Liver (tissue), 9 donors: ENCODE data around the gene DPYD. TPM values are rescaled to one million over a fixed set of nuclear protein-coding genes. Genes with fewer than 3 reads are reported as not detected.

Experiments used
- DNase-seq: peaks from one replicate; pipeline ENCODE4 v3.0.0-alpha.2; 2017; ENCODE audit warnings: low spot score
- H3K27ac ChIP-seq, 2 donors: one replicate each; pipeline ENCODE4 v1.7.0; 2013; ENCODE audit warnings: inconsistent platforms in 2 of 2, low read length in 2 of 2, control low read depth in 1 of 2, low read depth in 1 of 2, mild to moderate bottlenecking in 1 of 2
- H3K27me3 ChIP-seq, 4 donors: one replicate each; pipeline versions ENCODE4 v1.6.1 to v1.7.0; 2013; ENCODE audit warnings: low read length in 3 of 4, inconsistent platforms in 1 of 4, mild to moderate bottlenecking in 1 of 4, moderate library complexity in 1 of 4; ENCODE audit not compliant: control insufficient read depth in 4 of 4, insufficient read depth in 4 of 4
- H3K36me3 ChIP-seq, 4 donors: one replicate each; pipeline versions ENCODE4 v1.6.1 to v1.7.0; 2013; ENCODE audit warnings: low read length in 3 of 4, mild to moderate bottlenecking in 3 of 4, low read depth in 1 of 4, moderate library complexity in 1 of 4; ENCODE audit not compliant: control insufficient read depth in 4 of 4, insufficient read depth in 3 of 4
- H3K4me1 ChIP-seq, 4 donors: one replicate each; pipeline versions ENCODE4 v1.6.1 to v1.7.0; 2013; ENCODE audit warnings: low read length in 3 of 4, mild to moderate bottlenecking in 3 of 4, moderate library complexity in 1 of 4; ENCODE audit not compliant: control insufficient read depth in 4 of 4, insufficient read depth in 4 of 4
- H3K4me3 ChIP-seq, 3 donors: one replicate each; pipeline versions ENCODE4 v1.6.1 to v1.7.0; 2013; ENCODE audit warnings: low read length in 3 of 3, control low read depth in 1 of 3, low read depth in 1 of 3, mild to moderate bottlenecking in 1 of 3
- H3K9ac ChIP-seq, 2 donors: one replicate each; pipeline ENCODE4 v1.7.0; 2013; ENCODE audit warnings: low read length in 2 of 2, mild to moderate bottlenecking in 2 of 2, moderate library complexity in 2 of 2, control low read depth in 1 of 2, low read depth in 1 of 2
- H3K9me3 ChIP-seq, 4 donors: one replicate each; pipeline versions ENCODE4 v1.6.1 to v1.7.0; 2013; ENCODE audit warnings: low read length in 3 of 4; ENCODE audit not compliant: control insufficient read depth in 4 of 4
- EGR1 ChIP-seq, 2 donors: IDR thresholded peaks; 2 replicates each; pipeline ENCODE4 v1.6.1; 2016 to 2018; ENCODE audit warnings: antibody characterized with exemption in 2 of 2, low read depth in 2 of 2
- FOXA1 ChIP-seq: IDR thresholded peaks from 2 replicates; pipeline ENCODE4 v1.6.1; 2016; ENCODE audit warnings: antibody characterized with exemption
- FOXA2 ChIP-seq: IDR thresholded peaks from 2 replicates; pipeline ENCODE4 v1.6.1; 2016; ENCODE audit warnings: antibody characterized with exemption
- GABPA ChIP-seq, 2 donors: IDR thresholded peaks in 1 of 2; conservative IDR thresholded peaks in 1 of 2; 2 replicates each; pipeline ENCODE4 v1.6.1; 2016; ENCODE audit warnings: antibody characterized with exemption in 2 of 2, mild to moderate bottlenecking in 1 of 2, moderate library complexity in 1 of 2
- HNF4A ChIP-seq, 2 donors: conservative IDR thresholded peaks; 2 replicates each; pipeline ENCODE4 v1.6.1; 2016; ENCODE audit warnings: antibody characterized with exemption in 2 of 2, mild to moderate bottlenecking in 2 of 2
- HNF4G ChIP-seq: IDR thresholded peaks from 2 replicates; pipeline ENCODE4 v1.6.1; 2016; ENCODE audit warnings: antibody characterized with exemption
- JUND ChIP-seq, 2 donors: IDR thresholded peaks; 2 replicates each; pipeline ENCODE4 v1.6.1; 2016; ENCODE audit warnings: antibody characterized with exemption in 2 of 2
- NR2F2 ChIP-seq: IDR thresholded peaks from 2 replicates; pipeline ENCODE4 v1.6.1; 2016; ENCODE audit warnings: antibody characterized with exemption
- RAD21 ChIP-seq, 2 donors: IDR thresholded peaks; 2 replicates each; pipeline ENCODE4 v1.6.1; 2016; ENCODE audit warnings: antibody characterized with exemption in 2 of 2, mild to moderate bottlenecking in 2 of 2
- RXRA ChIP-seq, 2 donors: IDR thresholded peaks; 2 replicates each; pipeline ENCODE4 v1.6.1; 2017 to 2018; ENCODE audit warnings: antibody characterized with exemption in 2 of 2, mild to moderate bottlenecking in 1 of 2
- SP1 ChIP-seq: IDR thresholded peaks from 2 replicates; pipeline ENCODE4 v1.6.1; 2018; ENCODE audit warnings: antibody characterized with exemption, mild to moderate bottlenecking
- TAF1 ChIP-seq: conservative IDR thresholded peaks from 2 replicates; pipeline ENCODE4 v1.6.1; 2016; ENCODE audit warnings: antibody characterized with exemption, mild to moderate bottlenecking
- YY1 ChIP-seq: IDR thresholded peaks from 2 replicates; pipeline ENCODE4 v1.6.1; 2016; ENCODE audit warnings: antibody characterized with exemption, mild to moderate bottlenecking
- WGBS: extraction: QIAGEN DNeasy Blood & Tissue Kit; methylation state at CpG from one replicate; pipeline ENCODE4 v1.1.7; 2013; 5-methylcytosine and 5-hydroxymethylcytosine counted together
- polyA plus RNA-seq, 2 donors: library from polyadenylated mRNA; stranded (reverse) in 1 of 2; unstranded in 1 of 2; fragments of 200-250 nt in 1 of 2; fragments of >200 nt in 1 of 2; fragmentation: Nextera tagmentation in 1 of 2; extraction: Ambion mirVana in 1 of 2; gene quantifications; one replicate each; pipeline versions ENCODE4 v1.2.1 to v1.2.3, GENCODE V29; 2013 to 2015
- total RNA-seq, 2 donors: library from RNA; depleted of rRNA; stranded (reverse); fragments of >200 nt; gene quantifications; one replicate each; pipeline ENCODE4 v1.2.3, GENCODE V29; 2014
- TF ChIP-seq, protein P1 (sequence below): fragments of 150-350 bp; IDR thresholded peaks from 2 replicates; pipeline ENCODE4 v1.5.1; 2017; ENCODE audit warnings: improper control_type of control experiment, low read depth, low read length; ENCODE audit not compliant: missing input control
- TF ChIP-seq, protein P2 (sequence below): IDR thresholded peaks from 2 replicates; pipeline ENCODE4 v1.6.1; 2016; ENCODE audit warnings: antibody characterized with exemption
- TF ChIP-seq, protein P3 (sequence below): IDR thresholded peaks from 2 replicates; pipeline ENCODE4 v1.6.1; 2016; ENCODE audit warnings: antibody characterized with exemption
- TF ChIP-seq, protein P4 (sequence below): IDR thresholded peaks from 2 replicates; pipeline ENCODE4 v1.6.1; 2016; ENCODE audit warnings: antibody characterized with exemption
- TF ChIP-seq, protein P5 (sequence below): IDR thresholded peaks from 2 replicates; pipeline ENCODE4 v1.6.1; 2016; ENCODE audit warnings: antibody characterized with exemption, mild to moderate bottlenecking
- donor health status: healthy.
- donor health status: healthy.
- donor health status: healthy.
- donor health status: healthy.
- donor health status: healthy.

The DPYD gene
- total and polyA plus RNA-seq, 4 donors, result 16.2 to 142 (median 47.0) TPM

DNA sequence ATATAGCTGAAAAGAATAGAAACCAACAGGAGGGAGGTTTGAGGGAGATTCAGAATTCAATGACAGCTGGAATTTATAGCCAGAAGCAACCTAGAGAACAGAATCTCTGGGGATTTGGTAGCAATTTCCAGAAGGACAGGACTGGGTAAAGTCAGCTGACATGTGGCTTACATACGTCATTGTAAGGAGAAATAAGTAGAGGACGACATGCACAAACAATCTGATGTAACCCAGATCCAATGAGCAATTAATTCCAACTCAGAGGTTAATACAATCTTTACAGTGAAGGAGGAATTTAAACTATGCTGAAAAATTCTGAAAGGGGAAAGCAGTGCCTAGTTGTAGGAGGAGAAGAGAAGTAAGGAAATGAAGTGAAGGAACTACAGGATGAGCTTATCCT, 815.3 kb downstream of the DPYD start:
- WGBS, result 87% methylated on average over 2 of the region's 2 CpGs
- H3K36me3 ChIP-seq, result peaks cover 0 to 5% (median 1%) of the 10 kb centered on the region in 4 donors

More for the DNA sequence above, 815.3 kb downstream of the DPYD start:
- no peaks in the 10 kb centered on the region for H3K9me3 ChIP-seq
- no peak overlapping the region for H3K9ac ChIP-seq
- H3K4me1 ChIP-seq, result no peaks in the 10 kb centered on the region
- H3K27ac ChIP-seq, result no peak overlapping the region
- no peaks in the 10 kb centered on the region for H3K27me3 ChIP-seq
- no peak for DNase-seq
- no peak overlapping the region for H3K4me3 ChIP-seq
- TF ChIP-seq HNF4G (no peak), RAD21 (IDR thresholded peaks at IDR 0.05) (no peak), YY1 (no peak), HNF4A (conservative IDR thresholded peaks at IDR 0.05) (no peak), NR2F2 (no peak), JUND (IDR thresholded peaks at IDR 0.05) (no peak), RXRA (IDR thresholded peaks at IDR 0.05) (no peak), SP1 (no peak), GABPA (IDR thresholded peaks at IDR 0.05 in 1 of 2, conservative IDR thresholded peaks at IDR 0.05 in 1 of 2) (no peak), FOXA2 (no peak), TAF1 (no peak), FOXA1 (no peak), EGR1 (IDR thresholded peaks at IDR 0.05; ENCODE audit: low read depth in 2 of 2) (no peak)
- TF ChIP-seq, protein P1, sequence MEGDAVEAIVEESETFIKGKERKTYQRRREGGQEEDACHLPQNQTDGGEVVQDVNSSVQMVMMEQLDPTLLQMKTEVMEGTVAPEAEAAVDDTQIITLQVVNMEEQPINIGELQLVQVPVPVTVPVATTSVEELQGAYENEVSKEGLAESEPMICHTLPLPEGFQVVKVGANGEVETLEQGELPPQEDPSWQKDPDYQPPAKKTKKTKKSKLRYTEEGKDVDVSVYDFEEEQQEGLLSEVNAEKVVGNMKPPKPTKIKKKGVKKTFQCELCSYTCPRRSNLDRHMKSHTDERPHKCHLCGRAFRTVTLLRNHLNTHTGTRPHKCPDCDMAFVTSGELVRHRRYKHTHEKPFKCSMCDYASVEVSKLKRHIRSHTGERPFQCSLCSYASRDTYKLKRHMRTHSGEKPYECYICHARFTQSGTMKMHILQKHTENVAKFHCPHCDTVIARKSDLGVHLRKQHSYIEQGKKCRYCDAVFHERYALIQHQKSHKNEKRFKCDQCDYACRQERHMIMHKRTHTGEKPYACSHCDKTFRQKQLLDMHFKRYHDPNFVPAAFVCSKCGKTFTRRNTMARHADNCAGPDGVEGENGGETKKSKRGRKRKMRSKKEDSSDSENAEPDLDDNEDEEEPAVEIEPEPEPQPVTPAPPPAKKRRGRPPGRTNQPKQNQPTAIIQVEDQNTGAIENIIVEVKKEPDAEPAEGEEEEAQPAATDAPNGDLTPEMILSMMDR, result no peak
- TF ChIP-seq, protein P2, sequence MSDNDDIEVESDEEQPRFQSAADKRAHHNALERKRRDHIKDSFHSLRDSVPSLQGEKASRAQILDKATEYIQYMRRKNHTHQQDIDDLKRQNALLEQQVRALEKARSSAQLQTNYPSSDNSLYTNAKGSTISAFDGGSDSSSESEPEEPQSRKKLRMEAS, result no peak
- TF ChIP-seq, protein P3, sequence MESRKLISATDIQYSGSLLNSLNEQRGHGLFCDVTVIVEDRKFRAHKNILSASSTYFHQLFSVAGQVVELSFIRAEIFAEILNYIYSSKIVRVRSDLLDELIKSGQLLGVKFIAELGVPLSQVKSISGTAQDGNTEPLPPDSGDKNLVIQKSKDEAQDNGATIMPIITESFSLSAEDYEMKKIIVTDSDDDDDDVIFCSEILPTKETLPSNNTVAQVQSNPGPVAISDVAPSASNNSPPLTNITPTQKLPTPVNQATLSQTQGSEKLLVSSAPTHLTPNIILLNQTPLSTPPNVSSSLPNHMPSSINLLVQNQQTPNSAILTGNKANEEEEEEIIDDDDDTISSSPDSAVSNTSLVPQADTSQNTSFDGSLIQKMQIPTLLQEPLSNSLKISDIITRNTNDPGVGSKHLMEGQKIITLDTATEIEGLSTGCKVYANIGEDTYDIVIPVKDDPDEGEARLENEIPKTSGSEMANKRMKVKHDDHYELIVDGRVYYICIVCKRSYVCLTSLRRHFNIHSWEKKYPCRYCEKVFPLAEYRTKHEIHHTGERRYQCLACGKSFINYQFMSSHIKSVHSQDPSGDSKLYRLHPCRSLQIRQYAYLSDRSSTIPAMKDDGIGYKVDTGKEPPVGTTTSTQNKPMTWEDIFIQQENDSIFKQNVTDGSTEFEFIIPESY, result no peak
- TF ChIP-seq, protein P4, sequence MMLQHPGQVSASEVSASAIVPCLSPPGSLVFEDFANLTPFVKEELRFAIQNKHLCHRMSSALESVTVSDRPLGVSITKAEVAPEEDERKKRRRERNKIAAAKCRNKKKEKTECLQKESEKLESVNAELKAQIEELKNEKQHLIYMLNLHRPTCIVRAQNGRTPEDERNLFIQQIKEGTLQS, result no peak
- TF ChIP-seq, protein P5, sequence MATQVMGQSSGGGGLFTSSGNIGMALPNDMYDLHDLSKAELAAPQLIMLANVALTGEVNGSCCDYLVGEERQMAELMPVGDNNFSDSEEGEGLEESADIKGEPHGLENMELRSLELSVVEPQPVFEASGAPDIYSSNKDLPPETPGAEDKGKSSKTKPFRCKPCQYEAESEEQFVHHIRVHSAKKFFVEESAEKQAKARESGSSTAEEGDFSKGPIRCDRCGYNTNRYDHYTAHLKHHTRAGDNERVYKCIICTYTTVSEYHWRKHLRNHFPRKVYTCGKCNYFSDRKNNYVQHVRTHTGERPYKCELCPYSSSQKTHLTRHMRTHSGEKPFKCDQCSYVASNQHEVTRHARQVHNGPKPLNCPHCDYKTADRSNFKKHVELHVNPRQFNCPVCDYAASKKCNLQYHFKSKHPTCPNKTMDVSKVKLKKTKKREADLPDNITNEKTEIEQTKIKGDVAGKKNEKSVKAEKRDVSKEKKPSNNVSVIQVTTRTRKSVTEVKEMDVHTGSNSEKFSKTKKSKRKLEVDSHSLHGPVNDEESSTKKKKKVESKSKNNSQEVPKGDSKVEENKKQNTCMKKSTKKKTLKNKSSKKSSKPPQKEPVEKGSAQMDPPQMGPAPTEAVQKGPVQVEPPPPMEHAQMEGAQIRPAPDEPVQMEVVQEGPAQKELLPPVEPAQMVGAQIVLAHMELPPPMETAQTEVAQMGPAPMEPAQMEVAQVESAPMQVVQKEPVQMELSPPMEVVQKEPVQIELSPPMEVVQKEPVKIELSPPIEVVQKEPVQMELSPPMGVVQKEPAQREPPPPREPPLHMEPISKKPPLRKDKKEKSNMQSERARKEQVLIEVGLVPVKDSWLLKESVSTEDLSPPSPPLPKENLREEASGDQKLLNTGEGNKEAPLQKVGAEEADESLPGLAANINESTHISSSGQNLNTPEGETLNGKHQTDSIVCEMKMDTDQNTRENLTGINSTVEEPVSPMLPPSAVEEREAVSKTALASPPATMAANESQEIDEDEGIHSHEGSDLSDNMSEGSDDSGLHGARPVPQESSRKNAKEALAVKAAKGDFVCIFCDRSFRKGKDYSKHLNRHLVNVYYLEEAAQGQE, result no peak
